Heart left ventricle (tissue), 16 donors: ENCODE results near the gene DDC. TPM values are rescaled to one million over a fixed set of nuclear protein-coding genes. Genes with fewer than 3 reads are reported as not detected.

Experiments
- ATAC-seq, 4 donors: fragments of 200-7000 bp; cut with Tn5 transposase; one replicate each; pipeline ENCODE4 v1.9.1; 2020 to 2022; ENCODE audit warnings: moderate library complexity in 4 of 4, mild to moderate bottlenecking in 3 of 4, moderate number of reproducible peaks in 1 of 4
- DNase-seq, 5 donors: peaks; one replicate each; pipeline ENCODE4 v3.0.0-alpha.2; 2020
- H3K27ac ChIP-seq, 12 donors: fragments of 200-600 bp; sonication (generic) in 4 of 12; one replicate each; pipeline versions ENCODE4 v1.5.0 to v1.8.0; 2016 to 2022; ENCODE audit warnings: mild to moderate bottlenecking in 2 of 12
- H3K27me3 ChIP-seq, 9 donors: fragments of 200-600 bp; sonication (generic) in 2 of 9; one replicate each; pipeline versions ENCODE4 v1.5.1 to v1.8.0; 2016 to 2022; ENCODE audit warnings: mild to moderate bottlenecking in 3 of 9
- H3K36me3 ChIP-seq, 9 donors: fragments of 200-600 bp; sonication (generic) in 2 of 9; one replicate each; pipeline versions ENCODE4 v1.5.0 to v1.8.0; 2018 to 2022; ENCODE audit warnings: mild to moderate bottlenecking in 2 of 9
- H3K4me1 ChIP-seq, 12 donors: fragments of 200-600 bp; sonication (generic) in 4 of 12; one replicate each; pipeline versions ENCODE4 v1.5.0 to v1.8.0; 2016 to 2022; ENCODE audit warnings: mild to moderate bottlenecking in 3 of 12
- H3K4me3 ChIP-seq, 12 donors: fragments of 200-600 bp; sonication (generic) in 4 of 12; one replicate each; pipeline versions ENCODE4 v1.5.0 to v1.8.0; 2017 to 2022; ENCODE audit warnings: mild to moderate bottlenecking in 9 of 12, moderate library complexity in 4 of 12
- H3K9me3 ChIP-seq, 12 donors: fragments of 200-600 bp; sonication (generic) in 4 of 12; one replicate each; pipeline versions ENCODE4 v1.5.0 to v1.8.0; 2016 to 2022; ENCODE audit warnings: mild to moderate bottlenecking in 1 of 12
- POLR2A ChIP-seq, 2 donors: fragments of 450-650 bp; IDR thresholded peaks; one replicate each; pipeline ENCODE4 v1.6.1; 2017; ENCODE audit warnings: antibody characterized with exemption in 2 of 2, mild to moderate bottlenecking in 2 of 2, moderate library complexity in 2 of 2
- WGBS, 4 donors: extraction: QIAGEN DNeasy Blood & Tissue Kit in 2 of 4; methylation state at CpG; one replicate each; pipeline versions ENCODE4 v1.1.5 to v1.1.7; 2013 to 2018; 5-methylcytosine and 5-hydroxymethylcytosine counted together
- intact Hi-C, 10 donors: fragments of 100-400 bp; cut with DNase I; formaldehyde crosslinking; loops; one replicate each; pipeline versions ENCODE4 v1.11.1 to v1.14.2; 2022
- polyA plus RNA-seq, 2 donors: library from polyadenylated mRNA; stranded (reverse); fragments of 200-250 nt; gene quantifications; one replicate each; pipeline ENCODE4 v1.2.3, GENCODE V29; 2013
- total RNA-seq, 9 donors: library from RNA; depleted of rRNA in 2 of 9; stranded (reverse); fragments of >200 nt in 2 of 9; fragmentation: NEBNext Ultra II Directional in 3 of 9; extraction: Animal tissue kit (Norgen Biotek cat#: 25700) in 3 of 9; gene quantifications; one replicate each; pipeline versions ENCODE4 v1.1.0 to v1.2.4, GENCODE V29; 2016 to 2023
- TF ChIP-seq, protein P1 (sequence below), 12 donors: fragments of 200-600 bp; sonication (generic) in 4 of 12; IDR thresholded peaks; one replicate each; pipeline versions ENCODE4 v1.5.0 to v1.8.0; 2018 to 2022; ENCODE audit warnings: antibody characterized with exemption in 12 of 12, mild to moderate bottlenecking in 5 of 12
- donor health status: ischemic (EF 13 %, LVEDD 7.1; RV severe dilation, severe dysfunction).
- donor health status: healthy with polysubstance abuse.
- donor health status: DM: no; HTN: yes; CAD: no.
- donor health status: DM: no; HTN: no; CAD: no.
- donor health status: ischemic (EF 25% LVEDD 6.9; RV normal size, moderate dysfunction).
- donor health status: ischemic (EF 25% LVEDD 5.7; RV mildly dilated, moderate dysfunction).
- donor health status: healthy.
- donor health status: DM: yes; HTN: yes; CAD: no.
- donor health status: ischemic (EF 35%, LVEDD 5.7; RV mildly dilated, moderate dysfunction).
- donor health status: nonischemic (EF 11% LVEDD 7.7; RV severe dilation, severe dysfunction).
- donor health status: DM: yes; HTN: yes; CAD: no.
- donor health status: PGD.
- donor health status: ischemic (EF 29% LVEDD 5.4; RV normal size, mild dysfunction).
- donor health status: nonischemic (EF 23%, LVEDD 6.1; RV moderate dilation, normal function).

DDC gene
- total and polyA plus RNA-seq, 11 donors, result 0.08 TPM; not detected in 10

DNA sequence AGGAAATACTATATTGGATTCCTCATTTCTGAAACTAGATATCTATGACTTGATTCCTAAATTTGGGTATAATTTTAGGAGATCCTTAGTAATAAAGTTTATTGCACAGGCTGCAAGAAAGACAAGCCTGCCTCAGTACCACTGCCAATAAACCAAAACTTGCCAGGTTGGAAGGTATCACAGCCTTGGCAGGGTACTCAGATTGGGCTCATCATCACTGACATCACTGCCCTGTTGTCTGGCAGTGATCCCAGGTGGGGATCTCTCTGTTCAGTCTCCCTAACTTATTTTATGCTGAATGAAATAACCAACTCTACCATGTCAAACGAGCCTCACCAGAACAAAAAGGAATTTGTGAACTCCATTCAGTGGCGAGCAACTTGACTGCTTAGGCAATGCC, 133.9 kb downstream of the DDC start:
- H3K36me3 ChIP-seq, result no peaks in the 10 kb centered on the region
- WGBS, 4 donors, result 81 to 91% (median 86%) methylated on average over 2 of the region's 2 CpGs
- intact Hi-C loops, result no loop called here
- no peaks in the 10 kb centered on the region for H3K9me3 ChIP-seq
- DNase-seq (no peak), ATAC-seq (no peak)
- peaks cover 0 to 6% (median 0%) of the 10 kb centered on the region in 12 donors for H3K4me1 ChIP-seq
- H3K27ac ChIP-seq, result no peak overlapping the region
- no peaks in the 10 kb centered on the region for H3K27me3 ChIP-seq
- no peak overlapping the region for H3K4me3 ChIP-seq
- TF ChIP-seq POLR2A (IDR thresholded peaks at IDR 0.05), result no peak
- TF ChIP-seq, protein P1, sequence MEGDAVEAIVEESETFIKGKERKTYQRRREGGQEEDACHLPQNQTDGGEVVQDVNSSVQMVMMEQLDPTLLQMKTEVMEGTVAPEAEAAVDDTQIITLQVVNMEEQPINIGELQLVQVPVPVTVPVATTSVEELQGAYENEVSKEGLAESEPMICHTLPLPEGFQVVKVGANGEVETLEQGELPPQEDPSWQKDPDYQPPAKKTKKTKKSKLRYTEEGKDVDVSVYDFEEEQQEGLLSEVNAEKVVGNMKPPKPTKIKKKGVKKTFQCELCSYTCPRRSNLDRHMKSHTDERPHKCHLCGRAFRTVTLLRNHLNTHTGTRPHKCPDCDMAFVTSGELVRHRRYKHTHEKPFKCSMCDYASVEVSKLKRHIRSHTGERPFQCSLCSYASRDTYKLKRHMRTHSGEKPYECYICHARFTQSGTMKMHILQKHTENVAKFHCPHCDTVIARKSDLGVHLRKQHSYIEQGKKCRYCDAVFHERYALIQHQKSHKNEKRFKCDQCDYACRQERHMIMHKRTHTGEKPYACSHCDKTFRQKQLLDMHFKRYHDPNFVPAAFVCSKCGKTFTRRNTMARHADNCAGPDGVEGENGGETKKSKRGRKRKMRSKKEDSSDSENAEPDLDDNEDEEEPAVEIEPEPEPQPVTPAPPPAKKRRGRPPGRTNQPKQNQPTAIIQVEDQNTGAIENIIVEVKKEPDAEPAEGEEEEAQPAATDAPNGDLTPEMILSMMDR (IDR thresholded peaks at IDR 0.05), result no peak

DNA sequence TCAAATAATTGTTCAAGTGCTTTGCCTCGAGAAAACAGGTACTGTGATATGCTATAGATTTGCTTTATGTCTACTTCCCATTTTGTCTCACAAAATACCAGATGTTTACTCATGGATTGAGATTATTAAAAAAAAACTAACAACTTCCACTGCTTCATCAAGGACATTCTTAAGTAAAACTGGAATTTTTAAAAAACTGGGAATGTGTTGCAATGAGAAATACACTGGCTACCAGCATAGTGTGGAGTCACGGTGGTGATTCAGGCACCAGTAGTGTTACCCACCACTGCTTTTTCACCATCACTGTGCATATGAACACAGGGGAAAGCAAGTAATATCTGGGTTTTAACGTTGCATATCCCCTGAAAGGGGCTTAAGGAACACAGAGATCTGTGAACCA, 136.3 kb downstream of the DDC start:
- DNase-seq (no peak), ATAC-seq (no peak)
- Histone ChIP-seq H3K36me3 (no peaks in the 10 kb centered on the region), H3K27me3 (no peaks in the 10 kb centered on the region), H3K4me1 (no peaks in the 10 kb centered on the region), H3K4me3 (no peak overlapping the region), H3K9me3 (no peaks in the 10 kb centered on the region), H3K27ac (no peak overlapping the region)
- TF ChIP-seq, protein P1 (IDR thresholded peaks at IDR 0.05), result no peak
- no peak for TF ChIP-seq POLR2A (IDR thresholded peaks at IDR 0.05)
- intact Hi-C loops, result no loop called here
- WGBS, 4 donors, result 73 to 82% (median 75%) methylated on average over 3 of the region's 3 CpGs

DNA sequence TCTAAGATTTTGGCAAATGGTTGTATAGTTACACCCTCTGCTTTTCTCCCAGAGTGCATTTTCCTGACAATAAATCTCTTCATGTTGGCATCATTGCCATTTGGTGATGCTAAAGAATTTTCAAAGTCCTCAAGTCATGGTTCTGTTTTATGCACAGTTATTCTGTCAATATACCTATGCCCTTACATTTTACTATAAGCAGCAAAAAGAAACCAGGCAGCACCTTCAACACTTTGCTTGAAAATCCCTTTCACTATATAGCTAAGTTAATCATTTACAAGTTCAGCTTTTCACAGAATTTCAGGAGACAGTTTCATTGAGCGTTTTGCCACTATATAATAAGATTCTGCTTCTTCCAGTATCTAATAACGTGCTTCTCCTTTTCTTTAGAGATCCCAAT, 137.7 kb downstream of the DDC start:
- H3K9me3 ChIP-seq, result no peaks in the 10 kb centered on the region
- H3K27ac ChIP-seq, result no peak overlapping the region
- no peak overlapping the region for H3K4me3 ChIP-seq
- no peaks in the 10 kb centered on the region for H3K36me3 ChIP-seq
- H3K27me3 ChIP-seq, result no peaks in the 10 kb centered on the region
- WGBS, 4 donors, result 80 to 86% (median 81%) methylated on average over 2 of the region's 2 CpGs
- TF ChIP-seq, protein P1 (IDR thresholded peaks at IDR 0.05), result no peak
- no peak for TF ChIP-seq POLR2A (IDR thresholded peaks at IDR 0.05)
- H3K4me1 ChIP-seq, result no peaks in the 10 kb centered on the region
- DNase-seq (no peak), ATAC-seq (no peak)
- intact Hi-C loops, result no loop called here

- TF ChIP-seq, protein P1 (IDR thresholded peaks at IDR 0.05), result no peak
- 84 to 88% (median 84%) methylated on average over 5 of the region's 5 CpGs for WGBS, 4 donors
- no peak for ATAC-seq
- Histone ChIP-seq H3K4me3 (no peak overlapping the region), H3K4me1 (no peaks in the 10 kb centered on the region), H3K9me3 (no peaks in the 10 kb centered on the region), H3K27ac (no peak overlapping the region), H3K36me3 (no peaks in the 10 kb centered on the region), H3K27me3 (no peaks in the 10 kb centered on the region)
- intact Hi-C loops, result no loop called here
- no peak for DNase-seq
Measured at GRCh38 chr7:50426280-50427045, 138.7 kb downstream of the DDC start.
